Stimulated activated naive CD8-positive, alpha-beta T cell treated with anti-CD3 and anti-CD28 coated beads, Interleukin-15, Interleukin-2, amounts not matched to agents 100 U/mL and 50 U/mL, for 24 hours (primary cell): ENCODE data around the gene EBF3.
"Not testable (repeated sequence)": the region's sequence is repeated elsewhere in the genome, so short reads cannot be mapped to it uniquely, and the experiment has no call there.

ENCODE experiments used
- ATAC-seq: fragments of 150-1000 bp; cut with Tn5 transposase; one replicate; pipeline ENCODE4 v1.10.0; 2021
- DNase-seq: peaks from one replicate; pipeline ENCODE4 v3.0.0; 2021

EBF3 gene

GRCh38 chr10:129926066-129927055 is 37.7 kb downstream of the EBF3 start:
- no peak for ATAC-seq

GRCh38 chr10:129924375-129925085 is 39.5 kb downstream of the EBF3 start:
- DNase-seq = no peak
- no peak for ATAC-seq

More at GRCh38 chr10:129926066-129927055, 37.7 kb downstream of the EBF3 start:
- no peak for DNase-seq

DNA sequence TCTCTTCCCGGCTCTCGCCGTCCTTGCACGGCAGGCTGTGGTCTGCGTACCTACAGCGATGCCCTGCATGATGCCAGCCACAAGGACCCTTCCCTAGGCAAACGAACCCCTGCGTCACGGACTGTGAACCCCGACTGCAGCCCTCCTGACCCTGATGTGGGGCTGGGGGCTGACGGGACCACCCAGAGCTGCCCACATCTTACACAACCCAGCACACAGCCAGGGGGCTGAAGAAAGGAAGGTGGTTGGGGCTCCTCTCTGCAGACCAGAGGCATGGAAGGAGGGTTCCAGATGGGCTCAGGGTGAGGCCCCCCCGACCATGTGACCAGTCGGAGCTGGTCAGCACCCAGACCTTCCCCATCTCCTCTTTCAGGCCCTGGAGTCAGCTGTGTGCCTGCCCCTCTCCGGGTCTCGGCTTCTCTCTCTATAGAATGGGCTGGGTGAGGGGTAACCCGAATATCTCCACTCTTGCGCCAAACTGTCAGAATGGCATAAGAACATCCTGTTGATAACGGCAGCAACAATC is 41.4 kb downstream of the EBF3 start:
- ATAC-seq = no peak
- no peak for DNase-seq

- ATAC-seq = no peak
- DNase-seq = no peak
These were observed 42.1 kb downstream of the EBF3 start for GRCh38 chr10:129921801-129922597.

DNA sequence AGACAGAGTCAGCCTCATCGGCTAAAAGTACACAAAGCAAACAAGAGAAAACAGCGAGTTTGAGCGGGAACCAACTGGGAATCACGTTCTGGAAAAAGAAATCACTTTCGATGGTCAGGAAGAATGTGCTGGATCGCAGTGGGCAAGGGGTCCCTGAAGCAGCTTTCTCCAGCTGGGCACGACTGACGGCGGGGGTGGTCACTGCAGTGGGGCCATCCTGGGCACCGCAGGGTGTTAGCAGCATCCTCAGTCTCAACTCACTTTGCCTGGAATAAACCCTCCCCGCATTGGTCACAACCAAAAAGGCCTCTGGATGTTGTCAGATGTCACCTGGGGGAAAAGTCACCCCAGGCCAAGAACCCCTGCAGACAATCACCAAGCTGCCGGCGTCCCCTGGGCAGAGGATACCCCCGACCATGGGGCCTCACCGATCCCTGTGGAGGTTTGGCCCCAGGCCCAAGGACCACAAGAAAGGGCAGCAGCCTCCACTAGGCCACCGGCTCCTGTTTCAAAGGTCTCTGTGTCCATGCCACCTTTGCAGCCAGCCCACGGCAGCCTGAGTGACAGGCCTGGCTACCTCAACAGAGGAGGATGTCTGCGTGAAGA is 42.9 kb downstream of the EBF3 start:
- ATAC-seq = peak; percentile 24
- no peak for DNase-seq

GRCh38 chr10:129920187-129920586 is 43.9 kb downstream of the EBF3 start:
- not testable (repeated sequence) for DNase-seq, ATAC-seq

GRCh38 chr10:129919358-129919757 is 44.7 kb downstream of the EBF3 start:
- ATAC-seq (no peak), DNase-seq (no peak)

DNA sequence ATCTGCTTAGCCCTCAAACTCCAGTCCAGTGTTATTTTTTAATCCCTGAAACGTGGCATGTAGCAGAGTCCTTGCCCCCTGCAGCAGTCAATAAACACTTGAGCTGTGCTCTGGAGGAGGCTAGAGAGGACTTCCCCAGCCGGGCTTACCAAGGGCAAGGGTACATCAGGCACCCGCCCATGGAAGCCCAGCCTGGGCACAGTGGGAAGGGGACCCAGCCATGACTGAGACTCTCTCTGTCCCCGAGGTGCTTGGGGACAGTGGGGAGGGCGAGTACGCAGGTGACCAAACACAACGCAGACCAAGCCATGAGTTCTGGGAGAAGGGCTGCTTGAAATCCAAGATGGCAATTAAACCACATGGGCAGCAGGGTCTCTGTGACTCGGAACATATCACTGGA is 45.2 kb downstream of the EBF3 start:
- DNase-seq (no peak), ATAC-seq (no peak)

DNA sequence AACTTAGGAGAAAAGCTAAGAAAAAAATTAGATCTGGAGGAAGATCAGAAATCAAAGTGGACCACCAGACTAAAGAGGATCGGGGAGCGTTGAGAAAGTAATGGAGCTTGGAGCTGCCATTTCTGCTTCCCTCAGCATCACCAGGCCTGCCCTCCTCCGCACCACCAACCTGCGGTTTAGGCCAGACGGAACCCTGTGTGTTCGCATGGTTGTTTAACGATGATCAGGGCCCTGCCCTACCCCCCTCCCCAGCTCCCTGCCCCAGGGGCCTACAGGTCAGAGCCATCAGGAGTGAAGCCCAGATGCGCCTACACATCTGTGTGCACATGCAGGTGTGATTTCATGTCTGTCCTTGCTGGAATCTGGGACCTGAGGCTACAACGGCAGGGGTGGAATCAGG is 45.7 kb downstream of the EBF3 start:
- DNase-seq (no peak), ATAC-seq (no peak)

DNA sequence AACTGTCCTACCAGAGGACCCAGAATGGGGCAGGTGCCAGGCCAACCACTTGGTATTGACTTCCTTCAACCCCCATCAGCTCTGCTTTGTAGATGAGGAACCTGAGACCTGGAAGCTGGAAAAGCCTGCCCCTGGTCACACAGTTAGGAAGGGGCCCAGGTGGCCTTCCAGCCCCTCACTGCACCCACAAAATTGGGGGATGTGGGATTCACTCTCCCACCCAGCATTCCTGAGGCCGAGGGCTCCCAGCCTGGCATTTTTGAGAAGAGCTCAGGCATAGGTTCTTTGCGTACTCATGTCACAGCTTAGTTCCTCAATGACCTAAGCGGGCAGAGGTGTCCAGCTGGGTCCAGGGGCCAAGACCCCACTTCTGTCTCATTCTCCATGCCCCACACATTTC is 46.1 kb downstream of the EBF3 start:
- ATAC-seq = no peak
- DNase-seq = no peak

GRCh38 chr10:129916506-129916995 is 47.5 kb downstream of the EBF3 start:
- no peak for DNase-seq
- ATAC-seq = no peak

- ATAC-seq = no peak
- no peak for DNase-seq
These were observed 48.3 kb downstream of the EBF3 start for GRCh38 chr10:129915526-129916378.

DNA sequence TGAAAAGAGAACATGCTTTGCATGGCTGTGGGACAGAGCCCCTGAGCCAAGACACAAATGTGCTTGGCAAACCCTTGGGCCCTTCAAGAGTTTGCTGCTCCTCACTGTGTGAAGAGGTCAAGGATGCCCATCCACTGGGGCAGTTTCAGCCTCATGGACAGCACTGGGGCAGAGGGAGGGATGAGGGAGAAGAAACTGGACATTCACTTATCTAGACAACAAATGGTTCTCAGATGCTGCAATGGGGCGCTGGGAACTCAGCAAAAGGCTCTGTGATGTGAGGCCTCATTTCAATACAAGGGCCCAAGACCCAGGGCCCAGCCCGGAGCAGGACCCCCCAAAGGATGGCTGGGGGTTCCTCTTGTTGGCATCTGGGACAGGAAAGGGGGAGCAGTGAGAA is 49.1 kb downstream of the EBF3 start:
- no peak for ATAC-seq

GRCh38 chr10:129914153-129914855 is 49.8 kb downstream of the EBF3 start:
- DNase-seq (no peak), ATAC-seq (no peak)

More for the DNA sequence above, 49.1 kb downstream of the EBF3 start:
- DNase-seq = no peak

DNA sequence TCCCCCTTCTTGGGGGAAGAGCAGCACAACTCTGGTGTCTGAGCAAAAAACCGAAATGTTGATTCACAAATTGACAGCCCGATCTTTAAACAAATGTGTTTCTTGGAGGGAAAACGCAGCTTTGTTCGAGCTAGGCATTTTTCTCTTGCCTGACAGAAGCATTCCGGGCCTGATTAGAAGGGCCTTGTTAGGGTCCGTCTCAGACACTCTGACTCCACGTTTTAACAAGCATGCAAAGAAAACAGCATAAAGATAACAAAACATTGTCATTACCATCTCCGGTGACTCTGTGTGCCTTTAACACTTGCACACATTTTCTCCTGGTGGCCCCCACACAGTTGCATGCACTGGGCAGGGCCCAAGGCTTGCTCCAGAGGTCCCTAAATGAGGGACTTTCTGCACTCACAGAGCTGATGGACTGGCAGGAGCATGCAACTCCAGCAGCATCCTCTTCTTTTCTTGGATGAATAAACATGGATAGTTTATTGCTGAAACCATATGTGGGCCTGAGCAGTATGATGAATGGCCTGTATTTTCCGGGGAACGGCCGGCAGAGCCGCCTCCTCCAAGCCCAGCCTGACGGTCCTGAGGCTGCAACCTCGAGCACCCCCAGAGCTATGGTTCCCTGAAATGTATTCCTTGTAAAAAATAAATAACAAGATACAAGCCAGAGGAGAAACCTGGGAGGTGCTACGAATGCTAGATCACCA is 50.9 kb downstream of the EBF3 start:
- ATAC-seq (no peak), DNase-seq (no peak)

- ATAC-seq (no peak), DNase-seq (no peak)
These were observed 51.7 kb downstream of the EBF3 start for GRCh38 chr10:129912166-129912917.

GRCh38 chr10:129911451-129912165 is 52.5 kb downstream of the EBF3 start:
- DNase-seq (no peak), ATAC-seq (no peak)

DNA sequence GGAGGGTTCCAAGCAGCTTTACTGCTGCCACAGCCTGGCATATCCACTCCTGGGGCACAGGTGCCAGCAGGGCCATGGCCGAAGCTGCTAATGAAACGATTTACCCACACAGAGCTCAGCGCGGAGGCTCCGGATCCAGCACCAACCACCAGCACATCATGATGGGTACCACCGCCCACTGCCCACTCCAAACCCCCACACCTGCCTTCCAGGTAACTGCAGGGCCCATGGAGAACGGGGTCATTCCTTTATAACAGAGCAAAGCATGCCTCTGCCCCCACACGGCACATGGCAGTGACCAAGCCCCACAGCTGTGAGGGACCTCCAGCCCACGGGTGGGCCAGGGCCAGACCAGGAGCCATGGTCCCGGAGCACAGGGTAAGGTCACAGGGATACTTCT is 53.2 kb downstream of the EBF3 start:
- DNase-seq = no peak
- no peak for ATAC-seq
